IMR-90 (cell line): ENCODE results near the gene JADE2. TPM values are rescaled to one million over a fixed set of nuclear protein-coding genes. Genes with fewer than 3 reads are reported as not detected.

ENCODE experiments used
- ATAC-seq: fragments of 200-7000 bp; cut with Tn5 transposase; 2 replicates; pipeline ENCODE4 v1.9.1; 2020; ENCODE audit warnings: low read depth, mild to moderate bottlenecking, moderate library complexity
- BruUV-seq: library from RNA; stranded (reverse); fragments of 400-500 nt; replicated peaks from 2 replicates; lab custom pipeline; 2021; lab: Mats Ljungman, UMichigan
- CTCF ChIA-PET: fragments of 300-600 bp; formaldehyde crosslinking; extraction: SDS; loops from one replicate; lab custom pipeline; 2021; ENCODE audit warnings: antibody characterized with exemption; lab: Yijun Ruan, JAX
- POLR2A ChIA-PET: fragments of 300-600 bp; sonication (Branson Sonifier 250); formaldehyde crosslinking; loops from one replicate; lab custom pipeline; 2022; ENCODE audit warnings: antibody characterized with exemption; ENCODE audit not compliant: unreplicated experiment; lab: Charles Lee
- DNase-seq: peaks from one replicate; pipeline ENCODE4 v3.0.0; 2013
- H2AFZ ChIP-seq: replicated peaks from 2 replicates; pipeline ENCODE3; 2013; ENCODE audit warnings: low read length, mild to moderate bottlenecking; ENCODE audit not compliant: poor library complexity
- H2AK5ac ChIP-seq: 2 replicates; pipeline ENCODE4 v1.6.1; 2013; ENCODE audit warnings: low read depth, low read length, inconsistent platforms
- H2AK9ac ChIP-seq: replicated peaks from 2 replicates; pipeline ENCODE3; 2013; ENCODE audit warnings: mild to moderate bottlenecking, low read depth, low read length, moderate library complexity; ENCODE audit not compliant: poor library complexity
- H2BK120ac ChIP-seq: 2 replicates; pipeline ENCODE4 v1.6.1; 2013; ENCODE audit warnings: low read depth, low read length, inconsistent platforms
- H2BK15ac ChIP-seq: 3 replicates; pipeline ENCODE4 v1.6.1; 2013; ENCODE audit warnings: low read depth, low read length, inconsistent platforms
- H2BK20ac ChIP-seq: 2 replicates; pipeline ENCODE4 v1.6.1; 2013; ENCODE audit warnings: low read depth, mild to moderate bottlenecking, inconsistent platforms, low read length, moderate library complexity
- H2BK5ac ChIP-seq: 2 replicates; pipeline ENCODE4 v1.6.1; 2013; ENCODE audit warnings: mild to moderate bottlenecking, low read depth, low read length, inconsistent platforms; ENCODE audit not compliant: poor library complexity, severe bottlenecking
- H3K14ac ChIP-seq: replicated peaks from 2 replicates; pipeline ENCODE4 v1.6.1; 2013; ENCODE audit warnings: low read depth, low read length, inconsistent platforms
- H3K18ac ChIP-seq: 2 replicates; pipeline ENCODE4 v1.6.1; 2013; ENCODE audit warnings: low read depth, low read length, control low read depth
- H3K23ac ChIP-seq: 2 replicates; pipeline ENCODE4 v1.6.1; 2013; ENCODE audit warnings: low read depth, low read length, inconsistent platforms
- H3K27ac ChIP-seq: 2 replicates; pipeline ENCODE4 v1.5.1; 2013; ENCODE audit warnings: mild to moderate bottlenecking, control low read depth, low read length; ENCODE audit not compliant: insufficient read depth
- H3K27me3 ChIP-seq: 2 replicates; pipeline ENCODE4 v1.6.1; 2013; ENCODE audit warnings: low read length; ENCODE audit not compliant: control insufficient read depth, insufficient read depth
- H3K36me3 ChIP-seq: 2 replicates; pipeline ENCODE4 v1.6.1; 2013; ENCODE audit warnings: low read length, mixed read lengths; ENCODE audit not compliant: control insufficient read depth, insufficient read depth
- H3K4ac ChIP-seq: 2 replicates; pipeline ENCODE4 v1.6.1; 2013; ENCODE audit warnings: low read depth, low read length, inconsistent platforms
- H3K4me1 ChIP-seq: 2 replicates; pipeline ENCODE4 v1.6.1; 2013; ENCODE audit warnings: low read length, mixed read lengths; ENCODE audit not compliant: control insufficient read depth, insufficient read depth
- H3K4me2 ChIP-seq: 2 replicates; pipeline ENCODE4 v1.6.1; 2013; ENCODE audit warnings: low read depth, mild to moderate bottlenecking, control low read depth, low read length, moderate library complexity
- H3K4me3 ChIP-seq: 2 replicates; pipeline ENCODE4 v1.5.1; 2013; ENCODE audit warnings: low read depth, mild to moderate bottlenecking, control low read depth, low read length, moderate library complexity; ENCODE audit not compliant: insufficient read depth
- H3K56ac ChIP-seq: 2 replicates; pipeline ENCODE4 v1.6.1; 2013; ENCODE audit warnings: low read length, inconsistent platforms; ENCODE audit not compliant: insufficient read depth; ENCODE audit errors: extremely low read depth
- H3K79me1 ChIP-seq, 2 experiments: 2 replicates each; pipeline ENCODE4 v1.6.1; 2013; ENCODE audit warnings: low read length in 2 of 2, inconsistent platforms in 1 of 2, low read depth in 1 of 2
- H3K9ac ChIP-seq: 2 replicates; pipeline ENCODE4 v1.6.1; 2013; ENCODE audit warnings: low read depth, low read length, control low read depth
- H3K9me1 ChIP-seq: 2 replicates; pipeline ENCODE4 v1.6.1; 2013; ENCODE audit warnings: low read length, inconsistent platforms; ENCODE audit not compliant: insufficient read depth
- H3K9me3 ChIP-seq: 2 replicates; pipeline ENCODE4 v1.6.1; 2013; ENCODE audit warnings: low read length; ENCODE audit not compliant: control insufficient read depth, insufficient read depth
- H4K20me1 ChIP-seq: 2 replicates; pipeline ENCODE4 v1.6.1; 2013; ENCODE audit warnings: low read length, inconsistent platforms; ENCODE audit not compliant: insufficient read depth
- H4K5ac ChIP-seq: 2 replicates; pipeline ENCODE4 v1.6.1; 2013; ENCODE audit warnings: mild to moderate bottlenecking, low read depth, low read length, control low read depth
- H4K8ac ChIP-seq, 2 experiments: 2 replicates each; pipeline ENCODE4 v1.6.1; 2013; ENCODE audit warnings: low read depth in 2 of 2, low read length in 2 of 2, control low read depth in 1 of 2, inconsistent platforms in 1 of 2
- H4K91ac ChIP-seq: 2 replicates; pipeline ENCODE4 v1.6.1; 2013; ENCODE audit warnings: low read depth, low read length, inconsistent platforms; ENCODE audit not compliant: insufficient read depth
- BHLHE40 ChIP-seq: fragments of 150-350 bp; IDR thresholded peaks from 2 replicates; pipeline ENCODE4 v1.6.1; 2016; ENCODE audit warnings: mild to moderate bottlenecking, low read depth, low read length
- POLR2A ChIP-seq: IDR thresholded peaks from 2 replicates; pipeline ENCODE4 v1.6.1; 2012; ENCODE audit warnings: mild to moderate bottlenecking, low read depth, low read length
- RCOR1 ChIP-seq: IDR thresholded peaks from 2 replicates; pipeline ENCODE4 v1.6.1; 2012; ENCODE audit warnings: mild to moderate bottlenecking, low read length, improper control_type of control experiment; ENCODE audit not compliant: insufficient replicate concordance
- USF2 ChIP-seq: fragments of 150-350 bp; IDR thresholded peaks from 2 replicates; pipeline ENCODE4 v1.6.1; 2017; ENCODE audit warnings: mild to moderate bottlenecking, antibody characterized with exemption, low read length, low read depth
- WGBS, 2 experiments: methylation state at CpG; one replicate each; pipeline versions ENCODE4 v1.1.5 to v1.1.7; 2013; ENCODE audit warnings: missing lambda C conversion rate in 2 of 2; ENCODE audit not compliant: insufficient read length in 1 of 2; ENCODE audit errors: extremely low coverage in 2 of 2; 5-methylcytosine and 5-hydroxymethylcytosine counted together
- dilution Hi-C: fragments of 300-500 bp; cut with HindIII; formaldehyde crosslinking; loops from one replicate; pipeline ENCODE4 v1.14.3; 2018; ENCODE audit warnings: low sequenced_read_pairs; ENCODE audit not compliant: unreplicated experiment
- in situ Hi-C: fragments of 300-500 bp; cut with MboI; formaldehyde crosslinking; loops from 3 replicates; pipeline ENCODE4 v1.14.3; 2019; ENCODE audit warnings: low sequenced_read_pairs, inconsistent platforms, mixed read lengths
- intact Hi-C: fragments of 100-400 bp; cut with micrococcal nuclease; formaldehyde crosslinking; loops from 2 replicates; pipeline ENCODE4 v1.10.0; 2022
- polyA plus RNA-seq, 3 experiments: library from polyadenylated mRNA; depleted of rRNA; stranded (reverse); fragments of >200 nt; gene quantifications; 2 replicates each; pipeline ENCODE4 v1.2.3, GENCODE V29; 2012; ENCODE audit warnings: low replicate concordance in 1 of 3
- total RNA-seq: library from RNA; depleted of rRNA; stranded (reverse); fragments of >200 nt; gene quantifications from 2 replicates; pipeline ENCODE4 v1.2.3, GENCODE V29; 2012

The JADE2 gene
- total and polyA plus RNA-seq, 2 of the 4 experiments (the other 2 are of a cell fraction) = 13.3 to 14.9 TPM

- Histone ChIP-seq H2AFZ (peak overlapping the region; percentile 51), H3K79me1 (peaks cover 3 to 44% of the 10 kb centered on the region in 2 experiments; a peak in 2 of 4 replicates), H3K9me3 (no peaks in the 10 kb centered on the region), H3K14ac (no peak overlapping the region), H3K27ac (no peak overlapping the region; the same call in 1 of the 2 replicates), H3K9me1 (peaks cover 21% of the 10 kb centered on the region), H3K4ac (peak overlapping the region; percentile 37; the same call in 1 of the 2 replicates), H3K27me3 (no peaks in the 10 kb centered on the region), H2AK5ac (peak overlapping the region; percentile 81), H2BK20ac (0 out of 2 replicates have a peak overlapping the region, but pooled peaks have one; percentile 26), H3K36me3 (peaks cover 71% of the 10 kb centered on the region), H3K9ac (no peak overlapping the region), H3K4me2 (no peak overlapping the region), H4K20me1 (peaks cover 6% of the 10 kb centered on the region), H4K8ac (peak overlapping the region in 1 of 2 experiments; percentile 18; a peak in 2 of 4 replicates), H3K23ac (no peak overlapping the region), H4K91ac (peak overlapping the region; percentile 43), H3K56ac (no peak overlapping the region), H3K18ac (no peak overlapping the region), H2BK5ac (no peak overlapping the region), H4K5ac (no peak overlapping the region), H2BK15ac (no peak overlapping the region), H2AK9ac (peak overlapping the region; percentile 89), H2BK120ac (peak overlapping the region; percentile 57; the same call in 1 of the 2 replicates), H3K4me3 (no peak overlapping the region), H3K4me1 (peaks cover 16% of the 10 kb centered on the region)
- ChIA-PET POLR2A (no interaction called here), CTCF (no interaction called here)
- dilution Hi-C loops (no loop called here), in situ Hi-C loops (no loop called here), intact Hi-C loops (no loop called here)
- ATAC-seq = peak; percentile 94
- no TSS peak for BruUV-seq
- peak; percentile 82 for DNase-seq
- no peak for TF ChIP-seq POLR2A
- TF ChIP-seq BHLHE40 = peak; percentile 20; the same call in 1 of the 2 replicates
- TF ChIP-seq RCOR1 = no peak
- peak; percentile 63; the same call in 1 of the 2 replicates for TF ChIP-seq USF2
- whole genome bisulfite sequencing, 2 experiments = no CpG with 5 or more reads among the region's 7 CpGs
Measured at GRCh38 chr5:134567641-134568336, 42.3 kb downstream of the JADE2 start.
